HG03558 (cell line): ENCODE data around the gene PER2.
"Not testable (repeated sequence)": the region's sequence is repeated elsewhere in the genome, so short reads cannot be mapped to it uniquely, and the experiment has no call there.

ENCODE experiments used
- ATAC-seq: cut with Tn5 transposase; IDR thresholded peaks from one replicate; pipeline ENCODE4 v1.9.1; 2021; ENCODE audit warnings: moderate number of reproducible peaks; ENCODE audit not compliant: unreplicated experiment; ENCODE audit errors: extremely low read depth

The PER2 gene

GRCh38 chr2:238313991-238314350 is 25.6 kb upstream of the PER2 start:
- ATAC-seq = no peak

GRCh38 chr2:238313289-238313990 is 25.0 kb upstream of the PER2 start:
- ATAC-seq = no peak

GRCh38 chr2:238310721-238311120 is 22.3 kb upstream of the PER2 start:
- ATAC-seq = not testable (repeated sequence)

- no peak for ATAC-seq
These were observed 19.8 kb upstream of the PER2 start for GRCh38 chr2:238308177-238308576.

- no peak for ATAC-seq
These were observed 18.2 kb upstream of the PER2 start for GRCh38 chr2:238306672-238306998.

- ATAC-seq = no peak
These were observed 17.7 kb upstream of the PER2 start for GRCh38 chr2:238305965-238306671.

GRCh38 chr2:238305092-238305862 is 16.9 kb upstream of the PER2 start:
- ATAC-seq = no peak

- no peak for ATAC-seq
These were observed 15.7 kb upstream of the PER2 start for GRCh38 chr2:238304116-238304515.

- no peak for ATAC-seq
These were observed 14.3 kb upstream of the PER2 start for GRCh38 chr2:238302751-238303150.

- no peak for ATAC-seq
These were observed 13.7 kb upstream of the PER2 start for GRCh38 chr2:238302087-238302486.

GRCh38 chr2:238299803-238300202 is 11.4 kb upstream of the PER2 start:
- no peak for ATAC-seq

- no peak for ATAC-seq
These were observed 8.4 kb upstream of the PER2 start for GRCh38 chr2:238296638-238297457.

- ATAC-seq = no peak
These were observed 7.0 kb upstream of the PER2 start for GRCh38 chr2:238295144-238296112.

GRCh38 chr2:238294393-238295143 is 6.2 kb upstream of the PER2 start:
- ATAC-seq = no peak

- no peak for ATAC-seq
These were observed 5.6 kb upstream of the PER2 start for GRCh38 chr2:238294046-238294392.

GRCh38 chr2:238291550-238292281 is 3.3 kb upstream of the PER2 start:
- no peak for ATAC-seq

- ATAC-seq = no peak
These were observed 2.5 kb upstream of the PER2 start for GRCh38 chr2:238290715-238291549.
